Measurements from ENCODE around the gene ARSK.

GRCh38 chr5:95652849-95653248 is 97.9 kb downstream of the ARSK start:
- TF ChIP-seq, protein P1, sequence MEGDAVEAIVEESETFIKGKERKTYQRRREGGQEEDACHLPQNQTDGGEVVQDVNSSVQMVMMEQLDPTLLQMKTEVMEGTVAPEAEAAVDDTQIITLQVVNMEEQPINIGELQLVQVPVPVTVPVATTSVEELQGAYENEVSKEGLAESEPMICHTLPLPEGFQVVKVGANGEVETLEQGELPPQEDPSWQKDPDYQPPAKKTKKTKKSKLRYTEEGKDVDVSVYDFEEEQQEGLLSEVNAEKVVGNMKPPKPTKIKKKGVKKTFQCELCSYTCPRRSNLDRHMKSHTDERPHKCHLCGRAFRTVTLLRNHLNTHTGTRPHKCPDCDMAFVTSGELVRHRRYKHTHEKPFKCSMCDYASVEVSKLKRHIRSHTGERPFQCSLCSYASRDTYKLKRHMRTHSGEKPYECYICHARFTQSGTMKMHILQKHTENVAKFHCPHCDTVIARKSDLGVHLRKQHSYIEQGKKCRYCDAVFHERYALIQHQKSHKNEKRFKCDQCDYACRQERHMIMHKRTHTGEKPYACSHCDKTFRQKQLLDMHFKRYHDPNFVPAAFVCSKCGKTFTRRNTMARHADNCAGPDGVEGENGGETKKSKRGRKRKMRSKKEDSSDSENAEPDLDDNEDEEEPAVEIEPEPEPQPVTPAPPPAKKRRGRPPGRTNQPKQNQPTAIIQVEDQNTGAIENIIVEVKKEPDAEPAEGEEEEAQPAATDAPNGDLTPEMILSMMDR (IDR thresholded peaks at IDR 0.05; ENCODE audit: borderline replicate concordance, extremely low read depth, low read length, poor library complexity, severe bottlenecking), result no peak
- TF ChIP-seq EZH2 (IDR thresholded peaks at IDR 0.05; ENCODE audit: borderline replicate concordance, low read depth, low read length, severe bottlenecking), result no peak
